Measurements from ENCODE around the gene DDX55. TPM values are rescaled to one million over a fixed set of nuclear protein-coding genes. Genes with fewer than 3 reads are reported as not detected.
A peak's percentile ranks its signal among the peaks of the same experiment; 100 is the strongest.
"Not testable (repeated sequence)": the region's sequence is repeated elsewhere in the genome, so short reads cannot be mapped to it uniquely, and the experiment has no call there.

The DDX55 gene
- polyA plus RNA-seq (ENCODE audit: insufficient read length): 21.4 TPM

GRCh38 chr12:123601602-123602489, at the start of gene DDX55:
Gene DDX55 (plus strand): TSS chr12:123602099. CDS start chr12:123602149, 50 bp downstream.
- peak; percentile 88 for DNase-seq

- DNase-seq: not testable (repeated sequence)
Measured at GRCh38 chr12:123554136-123554535, 47.8 kb upstream of the DDX55 start.

GRCh38 chr12:123554843-123555242, 47.1 kb upstream of the DDX55 start:
- DNase-seq: not testable (repeated sequence)

GRCh38 chr12:123558487-123558886, 43.4 kb upstream of the DDX55 start:
- DNase-seq: not testable (repeated sequence)

GRCh38 chr12:123559468-123559867, 42.4 kb upstream of the DDX55 start:
- DNase-seq: no peak

GRCh38 chr12:123571343-123571813, 30.5 kb upstream of the DDX55 start:
- no peak for DNase-seq

GRCh38 chr12:123572391-123572790, 29.5 kb upstream of the DDX55 start:
- DNase-seq: no peak

- no peak for DNase-seq
Measured at GRCh38 chr12:123573870-123574269, 28.0 kb upstream of the DDX55 start.

- DNase-seq: no peak
Measured at GRCh38 chr12:123576611-123577010, 25.3 kb upstream of the DDX55 start.

- DNase-seq: no peak
Measured at GRCh38 chr12:123578243-123578642, 23.7 kb upstream of the DDX55 start.

- DNase-seq: not testable (repeated sequence)
Measured at GRCh38 chr12:123578829-123579228, 23.1 kb upstream of the DDX55 start.

- no peak for DNase-seq
Measured at GRCh38 chr12:123580772-123581171, 21.1 kb upstream of the DDX55 start.

GRCh38 chr12:123591702-123592481, 10.0 kb upstream of the DDX55 start:
- DNase-seq: no peak

- DNase-seq: no peak
Measured at GRCh38 chr12:123595729-123596128, 6.2 kb upstream of the DDX55 start.

GRCh38 chr12:123597100-123597499, 4.8 kb upstream of the DDX55 start:
- no peak for DNase-seq

GRCh38 chr12:123598522-123598921, 3.4 kb upstream of the DDX55 start:
- DNase-seq: no peak

GRCh38 chr12:123599310-123599709, 2.6 kb upstream of the DDX55 start:
- DNase-seq: no peak

- DNase-seq: no peak
Measured at GRCh38 chr12:123599721-123600120, 2.2 kb upstream of the DDX55 start.

GRCh38 chr12:123602651-123603195, 824 bp downstream of the DDX55 start:
- no peak for DNase-seq

- DNase-seq: not testable (repeated sequence)
Measured at GRCh38 chr12:123603495-123603894, 1.6 kb downstream of the DDX55 start.

GRCh38 chr12:123607756-123608155, 5.9 kb downstream of the DDX55 start:
- DNase-seq: no peak

GRCh38 chr12:123608182-123608581, 6.3 kb downstream of the DDX55 start:
- DNase-seq: no peak

GRCh38 chr12:123614110-123614509, 12.2 kb downstream of the DDX55 start:
- DNase-seq: no peak

All from hindlimb muscle (tissue), 1 donor.